NT2/D1 (cell line): ENCODE results near the gene PNKD.

Source experiments
- SUZ12 ChIP-seq: IDR thresholded peaks from 2 replicates; pipeline ENCODE4 v1.6.1; 2011; ENCODE audit not compliant: insufficient read length, insufficient read depth; ENCODE audit errors: extremely low read depth
- YY1 ChIP-seq: IDR thresholded peaks from 2 replicates; pipeline ENCODE4 v1.6.1; 2011; ENCODE audit not compliant: insufficient read length, insufficient read depth
- ZNF274 ChIP-seq: IDR thresholded peaks from 2 replicates; pipeline ENCODE4 v1.6.1; 2011; ENCODE audit warnings: mild to moderate bottlenecking, low read depth, low read length

- no peak for TF ChIP-seq ZNF274
- TF ChIP-seq SUZ12 = no peak
- TF ChIP-seq YY1 = no peak
These were observed 58.9 kb downstream of the PNKD start for GRCh38 chr2:218329027-218329825.
